GM19452 (cell line): ENCODE results near the gene PRDM5.

Experiments
- ATAC-seq: cut with Tn5 transposase; IDR thresholded peaks from one replicate; pipeline ENCODE4 v1.9.1; 2021; ENCODE audit not compliant: unreplicated experiment

Gene PRDM5

DNA sequence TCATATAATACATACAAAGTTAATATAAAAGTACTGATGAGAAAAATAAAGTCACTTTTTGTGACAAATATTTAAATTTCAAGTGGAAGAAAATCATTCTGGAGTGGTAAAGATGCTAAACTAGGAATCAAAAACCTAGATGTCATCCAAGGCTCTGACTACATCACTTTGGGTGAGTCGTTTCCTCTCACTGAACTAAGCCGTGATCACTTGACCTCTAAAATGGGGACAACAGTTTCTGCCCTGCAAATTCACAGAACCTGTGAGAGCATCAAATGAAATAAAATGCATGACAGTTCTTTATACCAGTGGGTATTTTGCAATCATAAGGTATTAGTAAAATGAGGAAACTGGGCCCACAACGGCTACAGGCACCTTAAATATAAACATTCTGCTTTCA, 63.8 kb downstream of the PRDM5 start:
- ATAC-seq: no peak

DNA sequence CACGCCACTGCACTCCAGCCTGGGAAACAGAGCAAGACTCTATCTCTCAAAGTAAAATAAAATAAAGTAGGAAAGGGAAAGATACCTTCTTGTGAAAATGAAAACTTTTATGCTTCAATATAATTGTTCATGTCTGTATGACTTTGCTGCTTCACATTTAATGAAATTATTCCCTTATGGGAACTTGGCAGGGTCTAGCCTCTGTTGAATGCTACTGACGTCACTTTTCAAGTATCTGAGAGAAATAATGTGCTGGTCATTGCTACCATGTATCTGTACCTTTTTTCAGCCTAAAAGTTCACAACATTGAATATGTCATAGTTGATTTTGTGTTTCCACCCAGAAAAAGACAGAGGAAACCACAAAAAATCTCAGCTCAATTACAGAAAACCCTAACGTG, 65.2 kb downstream of the PRDM5 start:
- no peak for ATAC-seq

DNA sequence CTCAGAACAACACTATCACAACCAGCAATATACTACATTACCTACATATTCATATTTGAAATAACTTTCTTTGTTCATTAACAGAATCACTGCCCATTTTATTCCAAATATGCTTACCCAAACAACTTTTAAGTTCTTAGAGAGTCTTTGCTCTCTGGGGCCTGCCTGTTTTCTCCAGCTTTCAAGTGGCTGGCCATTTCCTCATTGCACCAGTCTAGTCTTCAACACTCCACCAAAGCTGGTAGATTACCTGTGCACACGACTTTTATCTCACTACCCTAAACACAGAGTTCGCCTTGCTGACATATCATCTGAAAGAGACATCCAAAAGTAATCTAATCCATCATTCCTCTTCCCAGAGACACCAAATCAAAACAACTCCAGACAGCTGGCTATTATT, 66.2 kb downstream of the PRDM5 start:
- no peak for ATAC-seq

DNA sequence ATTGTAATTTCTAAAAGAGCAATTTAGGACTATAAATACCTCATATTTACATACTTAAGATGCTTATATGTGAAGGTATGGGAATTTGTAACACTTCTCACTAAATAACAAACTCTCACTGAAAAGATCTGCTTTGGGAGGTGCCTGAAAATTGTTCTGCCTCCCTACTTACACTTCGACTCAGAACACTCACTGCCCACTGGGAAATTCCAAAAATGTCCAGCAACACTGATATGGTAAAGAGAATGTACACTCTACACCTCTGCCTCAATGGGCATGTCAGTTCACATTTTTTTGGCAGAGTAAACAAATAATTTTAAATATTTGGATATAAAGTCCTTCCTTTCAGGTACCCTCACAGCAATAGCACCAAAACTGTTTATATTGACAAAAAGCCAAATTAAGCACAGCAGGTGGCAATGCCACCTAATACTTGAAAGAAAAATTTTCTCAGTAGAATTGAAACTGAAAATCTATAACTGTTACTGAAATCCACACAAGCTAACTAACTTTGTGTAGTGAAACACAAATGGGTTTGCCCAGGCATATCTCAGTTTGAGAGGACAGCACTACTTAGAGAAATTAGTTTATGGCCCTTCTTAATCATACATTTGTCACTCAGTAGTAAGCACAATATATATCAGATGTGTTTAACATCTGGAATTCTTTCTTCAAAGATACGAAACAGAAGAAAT, 67.1 kb downstream of the PRDM5 start:
- ATAC-seq: peak; percentile 93

DNA sequence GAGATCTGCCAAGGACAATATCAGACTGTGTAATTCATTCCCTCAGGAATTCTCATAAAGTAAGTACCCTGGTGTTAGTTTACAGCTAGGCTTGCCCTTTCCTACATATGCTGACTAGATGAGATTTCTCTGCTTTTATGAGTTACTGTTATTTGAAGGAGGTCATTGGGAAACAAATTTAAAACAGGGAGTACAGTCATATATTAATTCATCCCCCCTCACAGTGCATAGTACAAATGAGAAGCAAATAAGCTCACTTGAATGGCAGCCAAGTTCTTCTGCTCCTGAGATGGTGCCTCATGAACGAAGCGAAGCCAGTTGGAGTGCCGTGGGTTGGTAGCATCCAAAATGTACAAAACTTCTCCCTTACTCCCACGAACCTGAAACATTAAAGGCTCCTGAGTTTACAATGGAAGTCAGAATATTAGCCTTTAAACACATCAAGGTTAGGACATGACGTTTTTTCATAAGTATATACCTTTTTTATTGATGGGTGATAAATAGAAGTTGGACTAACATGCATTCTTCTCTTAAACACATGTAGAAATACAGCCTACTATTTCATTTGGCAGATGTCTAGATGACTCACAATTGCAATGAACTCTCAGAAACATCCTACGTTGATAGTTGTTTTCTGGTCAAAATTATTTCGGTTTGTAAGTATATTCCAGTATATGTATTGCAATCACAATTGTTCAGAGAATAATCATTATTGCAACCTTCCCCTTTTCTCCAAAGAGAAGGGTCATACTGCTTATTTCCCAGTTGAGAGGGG, 69.2 kb downstream of the PRDM5 start:
- no peak for ATAC-seq

DNA sequence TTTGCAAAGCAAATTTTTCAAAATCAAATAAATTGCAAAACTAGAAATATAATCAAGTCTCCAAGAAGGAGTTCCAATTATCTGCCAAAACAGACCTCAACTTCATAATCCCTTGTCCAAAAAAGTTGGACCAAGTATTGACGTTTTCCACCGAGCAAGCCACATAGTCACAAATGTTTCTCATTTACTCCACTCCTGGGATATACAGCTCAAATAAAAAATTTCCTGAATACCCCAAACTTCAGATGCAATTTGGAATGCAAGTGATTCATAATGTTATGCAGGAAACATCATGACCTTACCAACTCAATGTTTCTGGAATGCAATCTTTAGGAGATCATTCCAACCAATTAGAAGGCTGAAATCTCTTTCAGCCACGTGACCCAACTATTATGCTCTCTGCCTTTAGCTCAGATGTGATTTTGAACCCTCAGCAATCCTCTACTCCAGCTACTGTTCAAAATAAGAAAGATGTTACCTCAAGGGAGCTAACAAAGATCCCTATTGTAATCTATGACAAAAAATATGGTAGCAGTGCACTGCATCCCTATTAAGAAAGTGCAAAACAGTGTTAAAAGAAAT, 72.4 kb downstream of the PRDM5 start:
- ATAC-seq: no peak

DNA sequence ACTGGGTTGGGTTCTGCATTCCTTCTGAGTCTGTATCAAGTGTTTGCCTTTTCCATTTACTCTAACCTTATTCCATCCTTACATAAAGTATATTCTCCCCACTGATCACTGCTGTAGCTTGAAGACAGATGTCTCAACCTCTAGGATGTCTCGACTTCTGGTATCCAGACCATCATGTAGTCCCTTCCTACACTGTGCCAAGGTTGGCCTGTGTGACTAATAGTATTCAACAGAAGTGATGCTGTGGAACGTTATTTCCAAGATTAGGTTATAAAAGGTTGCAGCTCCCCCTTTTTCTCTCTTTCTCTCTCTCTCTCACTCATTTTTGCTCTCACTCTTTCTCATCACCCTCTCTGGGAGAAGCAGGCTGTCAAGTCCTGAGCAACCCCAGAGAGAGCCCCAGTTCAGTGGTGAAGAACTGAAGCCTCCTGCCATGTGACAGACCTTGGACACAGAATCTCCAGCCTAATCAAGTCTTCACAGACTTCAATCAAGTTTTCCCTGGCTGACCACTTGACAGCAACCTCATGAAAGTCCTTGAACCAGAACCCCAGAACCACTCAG, 75.4 kb downstream of the PRDM5 start:
- ATAC-seq: no peak

DNA sequence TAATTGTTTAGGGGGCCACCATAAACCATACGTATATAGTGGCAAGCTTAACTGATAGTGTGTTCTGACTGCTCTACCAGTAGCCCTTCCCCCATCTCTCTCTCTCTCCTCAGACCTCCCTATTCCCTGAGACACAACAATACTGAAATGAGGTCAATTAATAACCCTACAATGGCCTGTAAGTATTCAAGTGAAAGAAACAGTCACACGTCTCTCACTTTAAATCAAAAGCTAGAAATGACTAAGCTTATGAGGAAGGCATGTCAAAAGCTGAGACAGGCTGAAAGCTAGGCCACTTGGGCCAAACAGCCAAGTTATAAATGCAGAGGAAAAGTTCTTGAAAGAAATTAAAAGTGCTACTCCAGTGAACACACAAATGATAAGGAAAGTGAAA, 78.0 kb downstream of the PRDM5 start:
- ATAC-seq: peak; percentile 93

DNA sequence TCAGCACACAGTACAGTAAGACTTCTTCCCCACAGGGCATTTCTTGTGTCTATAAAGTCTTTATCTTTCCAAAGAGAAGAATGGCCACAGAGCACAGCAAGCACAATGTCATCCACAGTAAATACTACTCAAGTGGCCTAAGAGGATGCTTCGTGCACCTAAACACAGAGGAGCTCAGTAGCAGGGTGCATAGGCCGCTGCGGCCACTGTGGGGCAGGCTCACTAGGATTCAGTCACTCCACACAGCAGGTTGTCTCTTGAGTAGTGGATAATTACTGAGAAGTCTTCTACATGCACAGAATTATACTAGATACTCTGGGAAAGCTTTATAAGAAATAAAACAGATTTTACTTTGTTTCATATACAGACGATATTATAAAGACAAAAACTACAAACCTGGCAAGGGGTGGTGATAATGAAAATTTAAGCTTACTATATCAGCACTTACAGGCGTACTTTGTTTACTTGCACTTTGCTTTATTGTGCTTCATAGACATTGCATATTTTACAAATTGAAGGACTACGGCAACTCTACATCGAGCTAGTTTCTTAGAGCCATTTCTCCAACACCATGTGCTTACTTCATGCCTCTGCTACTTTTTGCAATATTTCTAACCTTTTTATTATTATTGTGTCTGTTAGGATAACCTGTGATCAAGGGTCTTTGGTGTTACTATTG, 78.5 kb downstream of the PRDM5 start:
- no peak for ATAC-seq

DNA sequence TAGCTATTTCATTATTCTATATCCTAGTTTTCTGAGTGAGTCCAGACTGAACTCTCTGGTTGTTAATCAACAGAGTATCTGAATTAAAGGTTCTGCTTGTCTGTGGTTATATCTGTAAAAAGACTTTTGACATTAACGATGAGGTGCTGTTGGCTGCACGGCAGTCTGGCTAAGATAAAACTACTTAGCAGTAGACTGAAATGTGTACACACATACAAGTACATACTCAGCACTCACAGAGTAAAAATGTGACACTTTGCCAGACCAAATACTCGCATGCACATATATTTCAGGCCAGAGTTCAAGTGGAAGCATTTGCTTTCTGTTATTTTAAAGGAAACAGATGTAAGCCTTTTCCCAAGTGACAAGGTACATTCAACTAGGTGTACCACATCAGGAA, 80.5 kb downstream of the PRDM5 start:
- no peak for ATAC-seq

DNA sequence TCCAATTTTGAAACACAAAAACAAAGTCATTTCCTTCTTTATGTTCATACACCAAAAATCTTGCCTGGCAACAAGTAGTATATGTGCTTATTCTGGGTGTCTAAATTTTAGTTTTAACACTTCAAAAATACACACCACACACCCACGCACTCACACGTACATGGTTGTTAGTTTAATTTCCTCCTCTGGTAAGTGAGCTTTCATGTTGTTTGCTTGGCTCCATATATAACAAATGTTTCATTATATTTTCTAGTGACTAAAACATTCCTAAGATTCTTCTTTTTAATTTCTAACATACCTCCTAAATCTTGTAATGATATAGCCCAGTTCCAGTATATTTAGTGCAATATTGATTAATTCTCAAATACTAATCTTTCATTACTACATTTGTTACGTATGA, 80.9 kb downstream of the PRDM5 start:
- ATAC-seq: no peak

DNA sequence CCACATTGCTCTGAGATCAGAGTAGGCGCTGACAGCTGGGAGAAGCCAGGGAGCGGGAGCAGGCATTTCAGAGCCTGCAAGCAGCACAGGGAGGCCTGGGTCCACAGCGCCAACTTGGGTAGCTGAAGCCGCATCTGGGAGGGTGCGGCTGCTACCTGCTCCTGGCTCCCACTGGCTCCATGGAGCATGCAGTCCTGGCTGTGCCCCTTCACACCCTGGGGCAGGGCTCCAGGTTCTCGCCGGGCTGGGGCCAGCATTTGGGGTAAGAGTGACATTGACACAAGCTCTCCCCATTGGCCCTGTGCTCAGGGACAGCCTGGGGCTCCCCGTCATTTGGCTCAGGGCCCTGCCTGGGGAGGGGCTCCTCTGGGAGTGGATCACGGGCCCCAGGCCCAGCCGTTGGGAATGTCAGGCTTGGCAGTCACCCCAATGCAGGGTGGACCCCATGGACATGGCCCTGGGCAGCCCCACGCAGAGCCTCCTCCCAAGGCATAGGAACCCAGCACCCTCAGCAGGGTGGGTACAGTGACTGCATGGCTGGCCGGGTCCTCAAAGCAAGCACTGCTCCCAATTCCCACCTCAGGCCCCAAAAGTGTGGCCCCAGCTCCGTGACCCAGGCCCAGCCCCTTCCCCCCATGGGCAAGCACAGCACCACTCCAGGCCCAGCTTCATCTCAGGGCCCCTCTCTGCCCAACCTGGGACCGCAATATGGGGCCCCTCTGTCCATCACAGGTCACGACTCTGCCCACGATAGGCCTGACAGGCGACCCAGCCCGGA, 82.4 kb downstream of the PRDM5 start:
- no peak for ATAC-seq

DNA sequence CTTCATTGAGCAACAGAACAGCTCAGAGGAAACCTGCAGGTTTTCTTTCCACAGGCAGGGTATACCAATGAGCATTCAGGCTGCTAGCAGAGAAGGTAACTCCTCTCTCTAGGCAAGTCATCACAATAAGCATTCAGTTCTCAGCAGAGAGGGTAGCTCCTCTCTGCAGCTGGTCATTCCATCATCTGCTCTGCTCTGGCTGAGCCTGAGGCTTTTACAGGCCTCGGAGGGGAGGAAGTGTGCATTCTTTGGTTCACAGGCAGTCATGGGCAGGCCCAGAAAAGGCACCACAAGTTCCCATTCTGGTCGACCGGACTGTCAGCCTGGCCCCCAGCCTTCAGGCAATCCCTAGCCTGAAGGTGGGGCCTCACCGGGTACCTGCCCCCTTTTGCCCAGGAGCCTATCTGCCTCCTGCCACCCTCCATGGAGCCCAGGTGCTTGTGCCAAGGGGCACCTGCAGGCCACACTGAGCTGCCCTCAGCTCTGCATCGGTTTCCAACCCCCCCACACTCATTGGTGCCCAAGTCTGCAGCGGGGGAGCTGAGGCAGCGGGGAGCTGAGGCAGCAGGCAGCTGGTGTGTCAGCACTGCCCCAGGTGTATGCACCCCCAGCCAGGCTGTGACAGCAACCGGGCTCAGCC, 83.1 kb downstream of the PRDM5 start:
- ATAC-seq: no peak

DNA sequence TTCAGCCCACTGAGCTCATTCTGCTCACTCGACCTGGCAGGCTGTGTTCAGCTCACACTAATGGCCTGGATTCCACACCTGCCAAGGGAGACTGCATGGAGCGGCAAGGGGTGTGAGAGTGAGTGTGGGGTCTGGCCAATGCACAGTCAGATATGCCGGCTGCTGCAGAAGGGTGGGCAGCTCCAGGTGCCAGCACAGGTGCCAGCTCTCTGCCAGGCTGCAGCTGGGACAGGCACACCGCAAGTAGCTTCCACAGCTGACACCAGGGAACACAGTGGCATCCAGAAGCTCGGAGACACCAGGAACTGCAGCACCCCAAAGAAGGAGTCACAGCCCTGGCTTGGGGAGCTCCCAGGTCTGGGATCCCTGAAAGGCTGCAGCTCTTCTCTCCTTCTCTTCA, 83.7 kb downstream of the PRDM5 start:
- no peak for ATAC-seq

DNA sequence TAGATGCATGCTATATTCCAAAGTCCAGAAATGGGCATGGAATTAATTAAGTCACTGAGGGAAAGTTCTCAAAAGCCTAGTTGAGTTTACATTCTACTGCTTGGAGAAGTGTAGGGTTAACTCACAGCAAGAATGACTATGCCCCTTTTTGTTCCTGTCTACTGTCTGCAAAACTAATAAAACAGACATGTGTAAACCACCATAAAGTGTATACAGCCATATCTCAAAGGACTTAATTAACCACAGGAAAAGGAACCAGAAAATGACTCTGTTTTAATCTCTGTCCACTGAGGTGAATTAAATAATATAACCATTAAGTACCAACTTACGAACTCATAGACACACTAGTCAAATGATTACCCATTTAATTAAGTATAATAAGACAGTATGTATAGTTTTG, 84.9 kb downstream of the PRDM5 start:
- no peak for ATAC-seq

DNA sequence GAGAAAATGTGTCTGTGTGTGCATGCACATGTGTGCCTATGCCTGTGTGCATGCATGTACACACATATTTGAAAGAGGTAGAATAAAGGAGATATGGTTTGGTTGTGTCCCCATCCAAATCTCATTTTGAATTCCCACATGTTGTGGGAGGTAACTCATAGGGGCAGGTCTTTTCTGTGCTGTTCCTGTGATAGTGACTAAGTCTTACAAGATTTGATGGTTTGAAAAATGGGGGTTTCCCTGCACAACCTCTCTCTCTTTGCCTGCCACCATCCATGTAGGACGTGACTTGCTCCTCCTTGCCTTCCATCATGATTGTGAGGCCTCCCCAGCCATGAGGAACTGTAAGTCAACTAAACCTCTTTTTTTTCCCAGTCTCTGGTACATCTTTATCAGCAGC, 87.2 kb downstream of the PRDM5 start:
- ATAC-seq: no peak

DNA sequence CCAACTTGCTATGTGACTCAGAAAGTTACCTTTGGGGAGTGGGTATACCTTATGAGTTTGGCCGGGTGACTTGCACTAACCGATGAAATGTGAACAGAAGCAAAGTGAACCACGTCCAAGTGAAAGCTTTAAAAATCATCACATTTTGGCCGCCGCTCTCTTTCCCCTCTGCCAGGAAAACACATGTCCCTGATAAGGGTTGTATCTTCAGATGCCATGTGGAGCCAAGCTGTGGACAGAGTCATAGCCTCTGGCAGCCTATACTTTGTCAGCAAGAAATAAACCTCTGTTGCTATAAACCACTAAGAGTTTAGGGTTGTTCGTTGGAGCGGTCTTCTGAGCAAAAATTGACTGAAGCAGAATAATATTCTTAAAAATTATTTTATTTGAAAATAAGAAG, 92.3 kb downstream of the PRDM5 start:
- no peak for ATAC-seq

DNA sequence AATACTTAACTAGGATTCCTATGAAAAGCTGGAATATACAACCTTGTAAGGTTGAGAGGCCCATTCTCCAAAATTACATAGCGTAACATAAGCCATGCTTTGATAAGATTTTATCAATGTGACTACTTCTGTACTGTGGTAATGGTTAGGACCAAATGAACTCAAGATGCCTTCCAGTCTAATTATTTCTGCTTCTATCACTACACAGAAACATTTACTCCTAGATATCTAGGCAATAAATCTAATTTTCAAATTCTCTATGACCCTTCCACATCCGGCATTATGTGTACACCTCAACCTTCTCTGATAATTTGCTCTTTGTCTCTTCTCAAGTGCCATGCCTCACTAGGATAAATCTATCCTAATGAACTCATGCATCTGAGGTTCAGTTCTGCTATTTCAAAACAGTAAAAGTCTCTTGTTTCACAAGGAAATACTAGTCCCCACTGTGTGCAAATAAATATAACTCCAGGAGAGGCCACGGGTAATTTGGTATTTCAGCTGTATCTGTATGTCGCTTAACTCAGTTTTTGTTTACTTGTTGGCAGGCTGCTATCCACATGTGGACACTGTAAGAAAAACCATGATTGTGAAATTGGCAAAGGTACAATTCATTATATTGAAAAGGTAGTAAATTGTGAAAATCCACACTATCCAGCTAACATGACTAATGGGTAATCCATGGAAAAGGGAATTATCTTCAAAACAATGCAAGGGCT, 93.3 kb downstream of the PRDM5 start:
- no peak for ATAC-seq

DNA sequence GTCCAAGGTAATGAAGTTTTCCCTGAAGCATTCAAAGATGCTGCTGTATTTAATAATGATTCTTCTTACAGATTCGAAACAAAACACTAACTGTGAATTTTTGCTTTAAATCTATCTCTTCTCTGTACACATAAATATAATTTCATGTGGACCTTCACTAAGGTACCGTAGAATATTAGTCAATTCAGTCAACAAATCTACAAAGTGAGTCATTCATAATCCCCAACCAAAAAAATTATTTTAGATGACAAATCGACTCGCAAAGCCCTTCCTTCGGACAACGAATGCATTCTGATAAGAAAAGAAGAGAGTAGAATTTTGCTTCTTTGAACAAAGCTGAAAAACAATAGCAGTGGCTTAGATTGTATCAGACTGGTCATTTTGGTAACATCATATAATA, 95.7 kb downstream of the PRDM5 start:
- ATAC-seq: no peak

DNA sequence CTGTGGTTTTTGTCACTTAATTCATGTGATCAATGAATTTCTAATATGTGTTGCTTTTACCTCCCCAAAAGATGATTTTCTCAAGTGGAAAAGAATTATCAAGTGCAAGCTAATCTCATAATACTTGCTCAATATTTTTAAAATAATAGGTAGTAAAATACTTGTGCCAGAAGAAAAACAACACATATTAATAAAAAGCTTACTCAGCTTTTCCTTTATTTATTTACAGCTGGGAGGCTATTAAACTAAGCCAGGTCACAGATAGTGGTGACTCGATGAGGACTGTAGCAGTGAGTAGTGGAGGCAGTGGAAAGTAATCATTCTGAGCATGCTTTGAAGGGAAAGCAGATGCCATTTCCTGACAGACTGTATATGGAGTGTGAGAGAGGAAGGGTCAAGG, 96.1 kb downstream of the PRDM5 start:
- no peak for ATAC-seq
